Naive thymus-derived CD4-positive, alpha-beta T cell (primary cell): ENCODE results near the gene ADH6. TPM values are rescaled to one million over a fixed set of nuclear protein-coding genes. Genes with fewer than 3 reads are reported as not detected.

Experiments used
- ATAC-seq: fragments of 150-1000 bp; cut with Tn5 transposase; 2 replicates; pipeline ENCODE4 v1.10.0; 2021; ENCODE audit warnings: mild to moderate bottlenecking, moderate library complexity
- CTCF ChIA-PET: fragments of 350-600 bp; sonication (Branson Sonifier 250); formaldehyde crosslinking; loops from one replicate; lab custom pipeline; 2021; ENCODE audit warnings: antibody characterized with exemption; lab: Charles Lee
- POLR2A ChIA-PET: fragments of 350-600 bp; sonication (Branson Sonifier 250); formaldehyde crosslinking; loops from one replicate; lab custom pipeline; 2021; ENCODE audit warnings: antibody characterized with exemption, inconsistent platforms; lab: Charles Lee
- DNase-seq, 9 donors: peaks; one replicate each; pipeline versions ENCODE4 v3.0.0 to v3.0.0-alpha.2; 2020 to 2022; ENCODE audit warnings: mixed read lengths in 1 of 9
- H3K27ac ChIP-seq: one replicate; pipeline ENCODE4 v1.7.0; 2013; ENCODE audit warnings: mild to moderate bottlenecking, low read depth, low read length, moderate library complexity
- H3K27me3 ChIP-seq, 2 donors: one replicate each; pipeline ENCODE4 v1.7.0; 2013; ENCODE audit warnings: low read length in 2 of 2, mild to moderate bottlenecking in 2 of 2, moderate library complexity in 2 of 2; ENCODE audit not compliant: control insufficient read depth in 2 of 2, insufficient read depth in 2 of 2
- H3K36me3 ChIP-seq, 3 experiments: 1 replicate in 2 of 3; 2 replicates in 1 of 3; pipeline ENCODE4 v1.7.0; 2013; ENCODE audit warnings: low read length in 3 of 3, mild to moderate bottlenecking in 3 of 3, moderate library complexity in 1 of 3; ENCODE audit not compliant: insufficient read depth in 3 of 3, control insufficient read depth in 2 of 3
- H3K4me1 ChIP-seq, 2 donors: one replicate each; pipeline ENCODE4 v1.7.0; 2013; ENCODE audit warnings: low read length in 2 of 2, mild to moderate bottlenecking in 2 of 2, moderate library complexity in 1 of 2; ENCODE audit not compliant: control insufficient read depth in 2 of 2, insufficient read depth in 2 of 2
- H3K4me3 ChIP-seq: 2 replicates; pipeline ENCODE4 v1.7.0; 2013; ENCODE audit warnings: mild to moderate bottlenecking, low read length
- H3K9me3 ChIP-seq, 3 experiments: 1 replicate in 2 of 3; 2 replicates in 1 of 3; pipeline ENCODE4 v1.7.0; 2013; ENCODE audit warnings: low read length in 3 of 3; ENCODE audit not compliant: control insufficient read depth in 2 of 3
- H3K27ac Mint-ChIP-seq, 9 donors: one replicate each; pipeline ENCODE4 v1.8.0; 2020 to 2022; ENCODE audit warnings: mixed read lengths in 9 of 9, mild to moderate bottlenecking in 8 of 9, moderate library complexity in 5 of 9, inconsistent platforms in 2 of 9
- H3K27me3 Mint-ChIP-seq, 5 donors: one replicate each; pipeline ENCODE4 v1.8.0; 2021 to 2022; ENCODE audit warnings: mixed read lengths in 5 of 5, mild to moderate bottlenecking in 1 of 5
- H3K36me3 Mint-ChIP-seq, 5 donors: one replicate each; pipeline ENCODE4 v1.8.0; 2020 to 2022; ENCODE audit warnings: mixed read lengths in 5 of 5, mild to moderate bottlenecking in 3 of 5, inconsistent platforms in 1 of 5
- H3K4me1 Mint-ChIP-seq, 7 donors: one replicate each; pipeline ENCODE4 v1.8.0; 2020 to 2022; ENCODE audit warnings: mixed read lengths in 7 of 7, mild to moderate bottlenecking in 3 of 7, inconsistent platforms in 1 of 7
- H3K4me3 Mint-ChIP-seq, 10 donors: one replicate each; pipeline ENCODE4 v1.8.0; 2020 to 2022; ENCODE audit warnings: mild to moderate bottlenecking in 10 of 10, mixed read lengths in 10 of 10, moderate library complexity in 6 of 10, inconsistent platforms in 2 of 10
- H3K9me3 Mint-ChIP-seq, 11 donors: one replicate each; pipeline ENCODE4 v1.8.0; 2020 to 2022; ENCODE audit warnings: mixed read lengths in 11 of 11, mild to moderate bottlenecking in 4 of 11, inconsistent platforms in 1 of 11, moderate library complexity in 1 of 11
- intact Hi-C, 2 donors: fragments of 100-400 bp; cut with micrococcal nuclease; formaldehyde crosslinking; loops; one replicate each; pipeline ENCODE4 v1.15.1; 2023
- polyA plus RNA-seq, 2 donors: library from polyadenylated mRNA; unstranded; fragments of 300-500 nt; fragmentation: Illumina TruSeq; gene quantifications; one replicate each; pipeline ENCODE4 v1.2.3, GENCODE V29; 2021
- total RNA-seq, 6 experiments: library from RNA in 5 of 6; stranded (reverse) in 5 of 6; gene quantifications; 1 replicate in 5 of 6; 2 replicates in 1 of 6; pipeline ENCODE4 v1.2.3 and lab custom pipeline; 2021 to 2026

ADH6 gene
- total and polyA plus RNA-seq, 7 experiments from 2014 or later: not detected

- no peak overlapping the region for H3K27ac ChIP-seq
- DNase-seq (no peak), ATAC-seq (no peak)
- H3K27me3 ChIP-seq: no peaks in the 10 kb centered on the region
- peaks cover 0 to 7% (median 0%) of the 10 kb centered on the region in 5 donors for H3K27me3 Mint-ChIP-seq
- H3K4me1 Mint-ChIP-seq: no peaks in the 10 kb centered on the region
- intact Hi-C loops: no loop called here
- no peak overlapping the region for H3K4me3 Mint-ChIP-seq
- no peak overlapping the region for H3K4me3 ChIP-seq
- no peaks in the 10 kb centered on the region for H3K4me1 ChIP-seq
- ChIA-PET POLR2A (no interaction called here), CTCF (no interaction called here)
- no peaks in the 10 kb centered on the region for H3K36me3 Mint-ChIP-seq
- no peaks in the 10 kb centered on the region for H3K36me3 ChIP-seq
- H3K27ac Mint-ChIP-seq: no peak overlapping the region
- H3K9me3 Mint-ChIP-seq: peaks cover 0 to 2% (median 0%) of the 10 kb centered on the region in 11 donors
- no peaks in the 10 kb centered on the region for H3K9me3 ChIP-seq
These were observed 61.5 kb downstream of the ADH6 start for GRCh38 chr4:99157478-99157935.

GRCh38 chr4:99156992-99157391 lies 62.1 kb downstream of the ADH6 start:
- Mint-ChIP-seq H3K9me3 (peaks cover 0 to 2% (median 0%) of the 10 kb centered on the region in 11 donors), H3K27ac (no peak overlapping the region), H3K4me3 (no peak overlapping the region), H3K36me3 (no peaks in the 10 kb centered on the region), H3K4me1 (no peaks in the 10 kb centered on the region), H3K27me3 (peaks cover 0 to 7% (median 0%) of the 10 kb centered on the region in 5 donors)
- POLR2A ChIA-PET: no interaction called here
- intact Hi-C loops: no loop called here
- no peaks in the 10 kb centered on the region for H3K36me3 ChIP-seq
- H3K9me3 ChIP-seq: no peaks in the 10 kb centered on the region
- H3K4me1 ChIP-seq: no peaks in the 10 kb centered on the region
- H3K27me3 ChIP-seq: no peaks in the 10 kb centered on the region
- CTCF ChIA-PET: no interaction called here
- DNase-seq: no peak
- no peak overlapping the region for H3K4me3 ChIP-seq
- H3K27ac ChIP-seq: no peak overlapping the region
- no peak for ATAC-seq

- no peak overlapping the region for H3K27ac ChIP-seq
- H3K36me3 Mint-ChIP-seq: no peaks in the 10 kb centered on the region
- H3K4me1 Mint-ChIP-seq: peaks cover 0 to 10% (median 4%) of the 10 kb centered on the region in 7 donors
- peaks cover 0 to 7% (median 6%) of the 10 kb centered on the region in 5 donors for H3K27me3 Mint-ChIP-seq
- no peaks in the 10 kb centered on the region for H3K27me3 ChIP-seq
- ATAC-seq: no peak
- H3K36me3 ChIP-seq: no peaks in the 10 kb centered on the region
- no peak overlapping the region for H3K4me3 ChIP-seq
- H3K4me3 Mint-ChIP-seq: no peak overlapping the region
- intact Hi-C loops: no loop called here
- ChIA-PET CTCF (no interaction called here), POLR2A (no interaction called here)
- H3K27ac Mint-ChIP-seq: no peak overlapping the region
- H3K9me3 Mint-ChIP-seq: peaks cover 0 to 2% (median 0%) of the 10 kb centered on the region in 11 donors
- peaks cover 0 to 7% of the 10 kb centered on the region in 2 donors for H3K4me1 ChIP-seq
- no peak for DNase-seq
- H3K9me3 ChIP-seq: no peaks in the 10 kb centered on the region
These were observed 64.2 kb downstream of the ADH6 start for GRCh38 chr4:99154658-99155342.

Other genes starting within 250 kb of the ADH6 start
- gene METAP1, start 223.5 kb downstream of the ADH6 start, total RNA-seq: 10 to 100 TPM; 29.1 to 50.7 (median 40.2) TPM
- gene METAP1, start 223.5 kb downstream of the ADH6 start, polyA plus RNA-seq: 10 to 100 TPM; 26.0 to 30.4 TPM
- gene ADH5, start 130.5 kb downstream of the ADH6 start, total RNA-seq: 100 to 1,000 TPM in 1 of 5 experiments, 10 to 100 TPM in 4; 42.7 to 102 (median 74.0) TPM
- gene ADH5, start 130.5 kb downstream of the ADH6 start, polyA plus RNA-seq: 100 to 1,000 TPM; 143 to 174 TPM
- gene ADH4, start 74.9 kb downstream of the ADH6 start, total RNA-seq: not detected
- not detected for gene ADH4, start 74.9 kb downstream of the ADH6 start, polyA plus RNA-seq
- not detected for gene ADH1A, start 71.7 kb upstream of the ADH6 start, total RNA-seq
- not detected for gene ADH1A, start 71.7 kb upstream of the ADH6 start, polyA plus RNA-seq
- gene ADH1B, start 102.2 kb upstream of the ADH6 start, total RNA-seq: not detected
- not detected for gene ADH1B, start 102.2 kb upstream of the ADH6 start, polyA plus RNA-seq
- not detected for gene ADH1C, start 133.5 kb upstream of the ADH6 start, total RNA-seq
- gene ADH1C, start 133.5 kb upstream of the ADH6 start, polyA plus RNA-seq: not detected
- gene ADH7, start 216.1 kb upstream of the ADH6 start, total RNA-seq: not detected
- not detected for gene ADH7, start 216.1 kb upstream of the ADH6 start, polyA plus RNA-seq